ENCODE data around the gene CXCL12. TPM values are rescaled to one million over a fixed set of nuclear protein-coding genes. Genes with fewer than 3 reads are reported as not detected.
A peak's percentile ranks its signal among the peaks of the same experiment; 100 is the strongest.

CXCL12 gene
- total RNA-seq, 1 donor from 2014 or later, result 0.97 TPM

DNA sequence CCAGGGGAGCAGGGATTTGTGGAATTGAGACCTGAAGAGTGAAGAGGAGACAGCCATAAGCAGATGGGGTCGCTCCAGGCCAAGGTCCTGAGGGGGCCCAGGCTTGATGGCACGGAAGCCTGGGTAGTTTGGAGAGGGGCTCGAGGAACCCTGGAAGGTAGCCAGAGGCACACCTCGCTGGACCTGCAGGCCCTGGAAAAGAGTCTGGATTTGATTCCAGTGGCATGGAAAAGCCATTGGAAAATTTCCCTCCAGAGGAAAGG lies 31.8 kb downstream of the CXCL12 start:
- Mint-ChIP-seq H3K9me3 (ENCODE audit: unreplicated experiment) (no peaks in the 10 kb centered on the region), H3K27ac (ENCODE audit: unreplicated experiment) (no peak overlapping the region), H3K4me3 (ENCODE audit: unreplicated experiment) (peak overlapping the region; percentile 35), H3K4me1 (ENCODE audit: unreplicated experiment) (peaks cover 17% of the 10 kb centered on the region), H3K27me3 (ENCODE audit: unreplicated experiment) (peaks cover 6% of the 10 kb centered on the region), H3K36me3 (ENCODE audit: low read depth, unreplicated experiment) (no peaks in the 10 kb centered on the region)
- TF ChIP-seq, protein P1, sequence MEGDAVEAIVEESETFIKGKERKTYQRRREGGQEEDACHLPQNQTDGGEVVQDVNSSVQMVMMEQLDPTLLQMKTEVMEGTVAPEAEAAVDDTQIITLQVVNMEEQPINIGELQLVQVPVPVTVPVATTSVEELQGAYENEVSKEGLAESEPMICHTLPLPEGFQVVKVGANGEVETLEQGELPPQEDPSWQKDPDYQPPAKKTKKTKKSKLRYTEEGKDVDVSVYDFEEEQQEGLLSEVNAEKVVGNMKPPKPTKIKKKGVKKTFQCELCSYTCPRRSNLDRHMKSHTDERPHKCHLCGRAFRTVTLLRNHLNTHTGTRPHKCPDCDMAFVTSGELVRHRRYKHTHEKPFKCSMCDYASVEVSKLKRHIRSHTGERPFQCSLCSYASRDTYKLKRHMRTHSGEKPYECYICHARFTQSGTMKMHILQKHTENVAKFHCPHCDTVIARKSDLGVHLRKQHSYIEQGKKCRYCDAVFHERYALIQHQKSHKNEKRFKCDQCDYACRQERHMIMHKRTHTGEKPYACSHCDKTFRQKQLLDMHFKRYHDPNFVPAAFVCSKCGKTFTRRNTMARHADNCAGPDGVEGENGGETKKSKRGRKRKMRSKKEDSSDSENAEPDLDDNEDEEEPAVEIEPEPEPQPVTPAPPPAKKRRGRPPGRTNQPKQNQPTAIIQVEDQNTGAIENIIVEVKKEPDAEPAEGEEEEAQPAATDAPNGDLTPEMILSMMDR (IDR thresholded peaks at IDR 0.05; ENCODE audit: unreplicated experiment), result no peak
- DNase-seq (ENCODE audit: low spot score), result no peak

DNA sequence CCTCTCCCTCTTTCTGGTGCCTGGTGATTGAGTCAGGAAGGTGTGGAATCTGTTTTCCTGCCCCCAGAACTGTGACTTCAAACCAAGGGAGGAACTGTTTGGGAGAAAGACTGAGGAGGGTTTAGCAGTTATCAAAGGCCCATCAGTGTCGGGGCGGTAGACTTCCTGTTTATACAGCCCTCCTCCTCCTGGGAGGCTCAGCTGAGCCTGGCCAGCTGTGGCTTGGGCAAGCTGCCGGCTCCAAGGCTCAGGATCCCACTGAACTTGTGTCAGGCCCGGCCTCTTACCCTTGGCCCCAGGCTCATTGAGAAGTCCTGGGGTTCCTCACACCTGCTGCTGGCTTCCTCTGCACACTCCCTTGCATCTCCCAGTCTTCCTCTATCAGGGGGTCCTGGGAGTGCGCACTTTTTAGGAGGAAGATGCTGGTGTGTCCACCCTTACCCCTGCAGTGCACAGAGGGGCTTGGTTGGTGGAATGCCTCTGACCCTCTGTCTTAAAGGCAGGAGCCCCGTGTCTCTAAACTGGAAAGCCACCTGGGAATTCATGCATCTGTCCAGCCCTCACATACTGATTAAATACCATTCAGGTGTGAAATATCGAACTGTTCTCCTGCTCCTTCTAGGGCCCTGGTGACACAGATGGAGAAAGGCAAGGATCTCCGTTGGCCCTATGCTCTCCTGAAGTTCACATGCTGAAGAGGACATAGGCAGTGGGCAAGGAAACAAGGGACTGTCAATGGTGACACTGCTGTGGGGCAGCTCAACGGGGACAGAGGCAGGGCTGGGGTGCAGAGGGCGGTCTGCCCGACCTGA lies 32.4 kb downstream of the CXCL12 start:
- H3K27ac Mint-ChIP-seq (ENCODE audit: unreplicated experiment), result peak overlapping the region; percentile 2
- peaks cover 17% of the 10 kb centered on the region for H3K4me1 Mint-ChIP-seq (ENCODE audit: unreplicated experiment)
- TF ChIP-seq, protein P1 (IDR thresholded peaks at IDR 0.05; ENCODE audit: unreplicated experiment), result no peak
- no peaks in the 10 kb centered on the region for H3K9me3 Mint-ChIP-seq (ENCODE audit: unreplicated experiment)
- DNase-seq (ENCODE audit: low spot score), result peak; percentile 26
- H3K4me3 Mint-ChIP-seq (ENCODE audit: unreplicated experiment), result peak overlapping the region; percentile 35
- peaks cover 4% of the 10 kb centered on the region for H3K27me3 Mint-ChIP-seq (ENCODE audit: unreplicated experiment)
- no peaks in the 10 kb centered on the region for H3K36me3 Mint-ChIP-seq (ENCODE audit: low read depth, unreplicated experiment)

DNA sequence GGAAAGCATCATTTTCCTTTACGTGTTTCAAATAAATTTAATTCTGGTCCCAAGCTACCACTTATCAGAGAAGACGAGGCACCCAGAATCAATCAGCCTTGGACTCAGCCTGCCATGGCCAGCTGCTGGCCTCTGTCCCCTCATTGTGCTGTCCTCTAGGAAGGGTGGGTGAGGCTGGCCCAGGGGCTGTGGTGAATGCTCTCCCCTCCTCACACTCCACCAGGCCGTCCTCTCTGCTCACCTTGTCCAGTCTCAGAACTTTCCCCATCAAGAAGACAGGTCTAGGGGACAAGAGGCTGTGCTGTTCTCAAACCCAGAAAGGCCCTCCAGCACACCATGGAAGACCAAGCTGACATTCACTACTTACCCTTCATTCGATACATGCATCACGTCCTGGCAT lies 36.4 kb downstream of the CXCL12 start:
- Mint-ChIP-seq H3K4me1 (ENCODE audit: unreplicated experiment) (peaks cover 12% of the 10 kb centered on the region), H3K27me3 (ENCODE audit: unreplicated experiment) (peaks cover 7% of the 10 kb centered on the region), H3K9me3 (ENCODE audit: unreplicated experiment) (peaks cover 4% of the 10 kb centered on the region), H3K27ac (ENCODE audit: unreplicated experiment) (no peak overlapping the region), H3K36me3 (ENCODE audit: low read depth, unreplicated experiment) (no peaks in the 10 kb centered on the region), H3K4me3 (ENCODE audit: unreplicated experiment) (no peak overlapping the region)
- no peak for DNase-seq (ENCODE audit: low spot score)
- TF ChIP-seq, protein P1 (IDR thresholded peaks at IDR 0.05; ENCODE audit: unreplicated experiment), result no peak

DNA sequence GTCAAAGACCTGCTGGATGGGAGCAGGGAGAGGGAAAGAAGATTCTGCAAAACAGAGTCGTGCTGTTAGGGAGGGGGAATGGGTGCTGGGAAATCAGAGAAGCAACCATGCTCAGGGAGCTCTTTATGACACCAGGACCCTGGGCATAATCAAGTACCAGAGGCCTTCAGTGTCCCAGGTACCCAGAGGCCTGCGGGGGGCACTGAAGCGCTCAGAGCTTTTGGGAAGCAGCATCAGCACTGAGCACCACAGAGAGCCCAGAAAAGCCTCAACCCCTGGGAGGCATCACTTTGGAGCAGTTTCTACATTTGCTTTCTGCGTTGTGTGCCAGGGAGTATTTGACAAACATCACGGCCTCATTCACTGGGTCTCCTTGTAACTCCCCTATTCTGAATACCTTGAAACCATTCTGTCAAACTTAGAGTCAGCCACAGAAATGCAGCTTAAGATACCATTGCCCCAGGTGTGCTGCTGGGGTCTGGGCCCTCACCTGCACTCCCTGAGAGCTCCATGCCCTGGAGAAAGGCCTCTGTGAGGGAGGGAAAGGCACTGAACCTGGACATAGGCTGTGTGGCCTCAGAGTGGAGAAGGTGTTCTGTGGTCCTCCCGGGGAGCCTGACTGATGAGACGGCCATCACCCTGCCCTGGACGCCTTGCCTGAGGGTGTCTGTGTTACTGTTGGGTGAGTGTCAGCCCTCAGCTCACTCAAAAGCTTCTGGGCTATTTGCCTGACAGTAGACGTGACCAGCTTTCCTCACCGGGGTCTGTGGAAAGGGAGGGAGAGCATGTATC lies 37.1 kb downstream of the CXCL12 start:
- H3K9me3 Mint-ChIP-seq (ENCODE audit: unreplicated experiment), result peaks cover 4% of the 10 kb centered on the region
- peaks cover 14% of the 10 kb centered on the region for H3K4me1 Mint-ChIP-seq (ENCODE audit: unreplicated experiment)

More for the DNA sequence above, 37.1 kb downstream of the CXCL12 start:
- no peaks in the 10 kb centered on the region for H3K36me3 Mint-ChIP-seq (ENCODE audit: low read depth, unreplicated experiment)
- H3K27ac Mint-ChIP-seq (ENCODE audit: unreplicated experiment), result no peak overlapping the region
- H3K4me3 Mint-ChIP-seq (ENCODE audit: unreplicated experiment), result no peak overlapping the region
- H3K27me3 Mint-ChIP-seq (ENCODE audit: unreplicated experiment), result peaks cover 7% of the 10 kb centered on the region
- TF ChIP-seq, protein P1 (IDR thresholded peaks at IDR 0.05; ENCODE audit: unreplicated experiment), result no peak
- DNase-seq (ENCODE audit: low spot score), result no peak

Data from endothelial cell (in vitro differentiated cells).